ENCODE results near the gene IGSF11. TPM values are rescaled to one million over a fixed set of nuclear protein-coding genes. Genes with fewer than 3 reads are reported as not detected.

IGSF11 gene
- polyA plus RNA-seq, 1 donor (not counting 4 experiments of a cell fraction or from before 2014, with no cell fraction given) = 0.68 TPM

DNA sequence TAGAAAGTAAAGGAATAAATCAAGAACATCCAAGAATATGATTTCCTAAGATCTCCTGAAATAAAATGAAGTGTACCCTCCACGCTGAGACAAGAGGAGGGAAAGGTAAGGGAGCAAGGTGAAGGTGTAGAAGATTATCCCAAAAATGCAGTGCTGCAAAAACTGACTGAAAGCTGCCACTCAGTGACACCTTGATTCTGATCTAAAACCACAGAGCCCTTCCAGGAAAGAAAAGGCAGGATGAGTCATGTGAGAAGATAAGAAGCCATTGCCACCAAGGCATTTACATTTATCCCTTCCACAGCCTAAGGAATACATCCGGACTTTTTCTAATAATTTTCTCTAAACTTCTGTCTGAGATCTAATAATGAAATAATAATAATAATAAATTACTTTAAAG lies 49.9 kb downstream of the IGSF11 start:
- Histone ChIP-seq H3K27me3 (ENCODE audit: control insufficient read depth, extremely low read depth, insufficient read depth, low read length) (no peaks in the 10 kb centered on the region), H3K27ac (ENCODE audit: control insufficient read depth, insufficient read depth, low read length) (no peak overlapping the region), H3K9me1 (ENCODE audit: control insufficient read depth, extremely low read depth, insufficient read depth, low read length) (no peaks in the 10 kb centered on the region), H3K36me3 (ENCODE audit: control insufficient read depth in 2 of 2, extremely low read depth in 1 of 2, insufficient read depth in 2 of 2, low read length in 2 of 2) (no peaks in the 10 kb centered on the region), H3K4me3 (ENCODE audit: control insufficient read depth in 2 of 3, extremely low read depth in 1 of 3, insufficient read depth in 2 of 3, low read depth in 1 of 3, low read length in 3 of 3) (no peak overlapping the region), H3K4me1 (ENCODE audit: control insufficient read depth, extremely low read depth, insufficient read depth, low read length) (no peaks in the 10 kb centered on the region), H4K20me1 (ENCODE audit: control insufficient read depth, extremely low read depth, insufficient read depth, low read length) (no peaks in the 10 kb centered on the region), H3K9me3 (ENCODE audit: control insufficient read depth, low read depth, low read length) (no peaks in the 10 kb centered on the region), H3K79me2 (ENCODE audit: control insufficient read depth, insufficient read depth, low read length) (no peaks in the 10 kb centered on the region), H2AFZ (ENCODE audit: control insufficient read depth, low read length) (no peak overlapping the region), H3K9ac (ENCODE audit: control insufficient read depth, extremely low read depth, insufficient read depth, low read length) (no peak overlapping the region), H3K4me2 (ENCODE audit: control insufficient read depth, extremely low read depth, insufficient read depth, low read depth, low read length) (no peak overlapping the region)
- DNase-seq (ENCODE audit: low read depth, low spot score) = no peak
- dilution Hi-C loops (cut with MboI; ENCODE audit: extremely low pct_ligation_motif_present, low sequenced_read_pairs) = no loop called here
- no peak for FAIRE-seq
- TF ChIP-seq EZH2 (IDR thresholded peaks at IDR 0.05; ENCODE audit: low read length) = no peak
- TF ChIP-seq, protein P1, sequence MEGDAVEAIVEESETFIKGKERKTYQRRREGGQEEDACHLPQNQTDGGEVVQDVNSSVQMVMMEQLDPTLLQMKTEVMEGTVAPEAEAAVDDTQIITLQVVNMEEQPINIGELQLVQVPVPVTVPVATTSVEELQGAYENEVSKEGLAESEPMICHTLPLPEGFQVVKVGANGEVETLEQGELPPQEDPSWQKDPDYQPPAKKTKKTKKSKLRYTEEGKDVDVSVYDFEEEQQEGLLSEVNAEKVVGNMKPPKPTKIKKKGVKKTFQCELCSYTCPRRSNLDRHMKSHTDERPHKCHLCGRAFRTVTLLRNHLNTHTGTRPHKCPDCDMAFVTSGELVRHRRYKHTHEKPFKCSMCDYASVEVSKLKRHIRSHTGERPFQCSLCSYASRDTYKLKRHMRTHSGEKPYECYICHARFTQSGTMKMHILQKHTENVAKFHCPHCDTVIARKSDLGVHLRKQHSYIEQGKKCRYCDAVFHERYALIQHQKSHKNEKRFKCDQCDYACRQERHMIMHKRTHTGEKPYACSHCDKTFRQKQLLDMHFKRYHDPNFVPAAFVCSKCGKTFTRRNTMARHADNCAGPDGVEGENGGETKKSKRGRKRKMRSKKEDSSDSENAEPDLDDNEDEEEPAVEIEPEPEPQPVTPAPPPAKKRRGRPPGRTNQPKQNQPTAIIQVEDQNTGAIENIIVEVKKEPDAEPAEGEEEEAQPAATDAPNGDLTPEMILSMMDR (optimal IDR thresholded peaks at IDR 0.05 in 1 of 3, IDR thresholded peaks at IDR 0.05 in 1 of 3, conservative IDR thresholded peaks at IDR 0.05 in 1 of 3; ENCODE audit: extremely low read depth in 1 of 3, insufficient read depth in 2 of 3, low read length in 3 of 3) = no peak

DNA sequence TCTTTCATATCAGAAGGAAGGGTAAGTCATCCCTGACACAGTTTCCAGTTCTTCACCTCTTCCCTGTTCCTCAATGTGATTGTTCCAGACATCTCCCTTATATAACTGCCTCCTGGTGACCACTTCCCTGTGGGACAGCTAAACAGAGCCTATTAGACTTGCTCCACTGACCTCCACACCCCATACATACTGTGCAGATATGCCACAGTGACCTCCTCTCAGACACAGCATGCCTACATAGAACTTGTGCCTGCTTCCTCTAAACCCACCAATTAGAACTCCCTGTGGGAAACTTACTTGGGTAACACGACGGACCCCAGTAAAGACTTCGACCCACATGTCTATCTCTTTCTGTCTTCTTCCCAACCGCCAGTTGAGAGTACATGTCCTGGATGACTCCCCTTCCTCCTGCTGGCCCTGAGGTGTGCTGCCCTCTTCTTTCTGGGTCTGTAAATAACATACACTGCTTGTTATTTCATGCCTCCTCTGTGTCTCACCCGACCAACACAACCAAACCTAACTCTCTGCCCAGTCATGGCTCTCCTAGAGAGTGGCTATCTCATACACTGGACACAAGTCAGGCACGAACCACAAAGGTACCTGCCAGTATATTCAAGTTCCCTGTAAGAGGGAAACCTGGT lies 53.0 kb downstream of the IGSF11 start:
- H3K27ac ChIP-seq (ENCODE audit: control insufficient read depth, insufficient read depth, low read length) = no peak overlapping the region
- FAIRE-seq = no peak
- H3K9me3 ChIP-seq (ENCODE audit: control insufficient read depth, low read depth, low read length) = no peaks in the 10 kb centered on the region
- H2AFZ ChIP-seq (ENCODE audit: control insufficient read depth, low read length) = no peak overlapping the region
- no peaks in the 10 kb centered on the region for H3K4me1 ChIP-seq (ENCODE audit: control insufficient read depth, extremely low read depth, insufficient read depth, low read length)
- no peak overlapping the region for H3K4me2 ChIP-seq (ENCODE audit: control insufficient read depth, extremely low read depth, insufficient read depth, low read depth, low read length)
- no peak for DNase-seq (ENCODE audit: low read depth, low spot score)
- dilution Hi-C loops (cut with MboI; ENCODE audit: extremely low pct_ligation_motif_present, low sequenced_read_pairs) = no loop called here
- no peaks in the 10 kb centered on the region for H3K36me3 ChIP-seq (ENCODE audit: control insufficient read depth in 2 of 2, extremely low read depth in 1 of 2, insufficient read depth in 2 of 2, low read length in 2 of 2)
- H3K27me3 ChIP-seq (ENCODE audit: control insufficient read depth, extremely low read depth, insufficient read depth, low read length) = no peaks in the 10 kb centered on the region
- no peaks in the 10 kb centered on the region for H4K20me1 ChIP-seq (ENCODE audit: control insufficient read depth, extremely low read depth, insufficient read depth, low read length)
- TF ChIP-seq EZH2 (IDR thresholded peaks at IDR 0.05; ENCODE audit: low read length) = no peak
- TF ChIP-seq, protein P1 (optimal IDR thresholded peaks at IDR 0.05 in 1 of 3, IDR thresholded peaks at IDR 0.05 in 1 of 3, conservative IDR thresholded peaks at IDR 0.05 in 1 of 3; ENCODE audit: extremely low read depth in 1 of 3, insufficient read depth in 2 of 3, low read length in 3 of 3) = no peak
- no peaks in the 10 kb centered on the region for H3K79me2 ChIP-seq (ENCODE audit: control insufficient read depth, insufficient read depth, low read length)
- no peaks in the 10 kb centered on the region for H3K9me1 ChIP-seq (ENCODE audit: control insufficient read depth, extremely low read depth, insufficient read depth, low read length)
- no peak overlapping the region for H3K4me3 ChIP-seq (ENCODE audit: control insufficient read depth in 2 of 3, extremely low read depth in 1 of 3, insufficient read depth in 2 of 3, low read depth in 1 of 3, low read length in 3 of 3)
- no peak overlapping the region for H3K9ac ChIP-seq (ENCODE audit: control insufficient read depth, extremely low read depth, insufficient read depth, low read length)
